Tibial nerve (tissue), 4 donors: ENCODE data around the gene AGR3. TPM values are rescaled to one million over a fixed set of nuclear protein-coding genes. Genes with fewer than 3 reads are reported as not detected.

Experiments
- DNase-seq, 2 donors: peaks; one replicate each; pipeline ENCODE4 v3.0.0-alpha.2; 2019; ENCODE audit warnings: low spot score in 2 of 2
- H3K27ac ChIP-seq, 4 donors: fragments of 200-600 bp; sonication (generic) in 3 of 4; one replicate each; pipeline ENCODE4 v1.5.1; 2017 to 2019; ENCODE audit warnings: mild to moderate bottlenecking in 1 of 4
- H3K27me3 ChIP-seq, 2 donors: fragments of 200-600 bp; sonication (generic) in 1 of 2; one replicate each; pipeline versions ENCODE4 v1.5.1 to v1.6.0; 2017 to 2019
- H3K36me3 ChIP-seq, 3 donors: fragments of 200-600 bp; sonication (generic); one replicate each; pipeline ENCODE4 v1.5.1; 2018 to 2019
- H3K4me1 ChIP-seq, 4 donors: fragments of 200-600 bp; sonication (generic) in 3 of 4; one replicate each; pipeline ENCODE4 v1.5.1; 2017 to 2019
- H3K4me3 ChIP-seq, 4 donors: fragments of 200-600 bp; sonication (generic) in 3 of 4; one replicate each; pipeline ENCODE4 v1.5.1; 2017 to 2019; ENCODE audit warnings: mild to moderate bottlenecking in 1 of 4, moderate library complexity in 1 of 4
- H3K9me3 ChIP-seq, 4 donors: fragments of 200-600 bp; sonication (generic) in 3 of 4; one replicate each; pipeline ENCODE4 v1.5.1; 2017 to 2019
- EP300 ChIP-seq, 2 donors: sonication (generic); formaldehyde crosslinking; IDR thresholded peaks; one replicate each; pipeline ENCODE4 v1.6.1; 2017; ENCODE audit warnings: antibody characterized with exemption in 2 of 2, mild to moderate bottlenecking in 1 of 2
- POLR2A ChIP-seq, 2 donors: fragments of 450-650 bp; IDR thresholded peaks; one replicate each; pipeline ENCODE4 v1.6.1; 2017; ENCODE audit warnings: antibody characterized with exemption in 2 of 2, mild to moderate bottlenecking in 2 of 2, moderate library complexity in 2 of 2
- WGBS, 2 donors: methylation state at CpG; one replicate each; pipeline ENCODE4 v1.1.5; 2018; 5-methylcytosine and 5-hydroxymethylcytosine counted together
- total RNA-seq, 4 donors: library from RNA; depleted of rRNA; stranded (reverse); fragments of >200 nt; gene quantifications; one replicate each; pipeline ENCODE4 v1.1.0, GENCODE V29; 2016
- TF ChIP-seq, protein P1 (sequence below), 5 experiments: fragments of 200-600 bp in 3 of 5; fragments of 450-650 bp in 2 of 5; sonication (generic) in 3 of 5; IDR thresholded peaks; one replicate each; pipeline ENCODE4 v1.5.1; 2016 to 2019; ENCODE audit warnings: antibody characterized with exemption in 5 of 5, mild to moderate bottlenecking in 3 of 5, moderate library complexity in 2 of 5

Gene AGR3
- total RNA-seq, 4 donors from 2014 or later = not detected

DNA sequence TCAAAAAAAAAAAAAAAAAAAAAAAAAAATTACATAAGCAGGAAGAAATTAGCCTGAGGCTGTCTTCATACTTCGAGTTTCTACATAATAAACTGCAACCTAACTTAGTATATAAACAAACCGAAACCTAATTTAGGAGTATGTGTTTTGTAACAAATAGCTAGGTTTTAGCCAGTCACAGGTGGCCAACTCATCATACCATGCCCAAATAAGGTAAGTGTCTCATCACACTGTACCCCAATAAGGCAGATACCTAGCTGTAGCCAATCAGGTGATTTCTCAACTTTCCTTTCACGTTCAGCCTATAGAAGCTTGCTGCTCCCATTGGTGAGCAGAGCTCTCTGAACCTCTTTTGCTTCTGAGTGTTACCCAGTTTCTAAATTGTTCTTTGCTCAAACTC lies 63.1 kb downstream of the AGR3 start:
- WGBS, 2 donors = 83 to 85% methylated on average over 3 of the region's 3 CpGs
- Histone ChIP-seq H3K4me1 (peaks cover 0 to 6% (median 2%) of the 10 kb centered on the region in 4 donors), H3K4me3 (no peak overlapping the region), H3K9me3 (no peaks in the 10 kb centered on the region), H3K36me3 (no peaks in the 10 kb centered on the region), H3K27ac (no peak overlapping the region), H3K27me3 (no peaks in the 10 kb centered on the region)
- DNase-seq = no peak
- TF ChIP-seq, protein P1, sequence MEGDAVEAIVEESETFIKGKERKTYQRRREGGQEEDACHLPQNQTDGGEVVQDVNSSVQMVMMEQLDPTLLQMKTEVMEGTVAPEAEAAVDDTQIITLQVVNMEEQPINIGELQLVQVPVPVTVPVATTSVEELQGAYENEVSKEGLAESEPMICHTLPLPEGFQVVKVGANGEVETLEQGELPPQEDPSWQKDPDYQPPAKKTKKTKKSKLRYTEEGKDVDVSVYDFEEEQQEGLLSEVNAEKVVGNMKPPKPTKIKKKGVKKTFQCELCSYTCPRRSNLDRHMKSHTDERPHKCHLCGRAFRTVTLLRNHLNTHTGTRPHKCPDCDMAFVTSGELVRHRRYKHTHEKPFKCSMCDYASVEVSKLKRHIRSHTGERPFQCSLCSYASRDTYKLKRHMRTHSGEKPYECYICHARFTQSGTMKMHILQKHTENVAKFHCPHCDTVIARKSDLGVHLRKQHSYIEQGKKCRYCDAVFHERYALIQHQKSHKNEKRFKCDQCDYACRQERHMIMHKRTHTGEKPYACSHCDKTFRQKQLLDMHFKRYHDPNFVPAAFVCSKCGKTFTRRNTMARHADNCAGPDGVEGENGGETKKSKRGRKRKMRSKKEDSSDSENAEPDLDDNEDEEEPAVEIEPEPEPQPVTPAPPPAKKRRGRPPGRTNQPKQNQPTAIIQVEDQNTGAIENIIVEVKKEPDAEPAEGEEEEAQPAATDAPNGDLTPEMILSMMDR (IDR thresholded peaks at IDR 0.05) = no peak
- TF ChIP-seq POLR2A (IDR thresholded peaks at IDR 0.05) = no peak
- TF ChIP-seq EP300 (IDR thresholded peaks at IDR 0.05) = no peak

DNA sequence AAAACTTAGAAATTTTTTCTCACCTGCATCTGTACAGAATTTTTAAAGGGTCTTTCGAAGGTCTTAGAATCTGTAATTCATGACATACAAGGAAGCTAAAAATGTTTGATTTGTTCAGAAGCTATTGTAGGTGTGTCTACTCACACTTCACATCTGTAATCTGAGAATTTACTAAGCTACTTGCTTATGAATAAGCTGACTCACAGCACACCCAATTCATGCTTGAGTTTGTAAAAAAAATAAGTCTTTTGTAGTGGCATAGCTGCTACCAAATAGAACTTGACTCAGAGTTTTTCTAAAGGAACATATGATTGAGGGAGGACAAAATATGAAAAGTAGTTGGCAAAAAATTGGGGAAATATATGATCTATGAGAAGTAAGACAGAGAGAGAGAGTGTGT lies 64.2 kb downstream of the AGR3 start:
- peaks cover 0 to 16% (median 2%) of the 10 kb centered on the region in 4 donors for H3K4me1 ChIP-seq
- TF ChIP-seq POLR2A (IDR thresholded peaks at IDR 0.05) = no peak
- no peak for TF ChIP-seq EP300 (IDR thresholded peaks at IDR 0.05)
- TF ChIP-seq, protein P1 (IDR thresholded peaks at IDR 0.05) = no peak
- H3K27ac ChIP-seq = no peak overlapping the region
- no peak overlapping the region for H3K4me3 ChIP-seq
- 84 to 89% methylated on average over 1 of the region's 1 CpG for WGBS, 2 donors
- no peaks in the 10 kb centered on the region for H3K27me3 ChIP-seq
- no peaks in the 10 kb centered on the region for H3K36me3 ChIP-seq
- DNase-seq = no peak
- H3K9me3 ChIP-seq = no peaks in the 10 kb centered on the region

DNA sequence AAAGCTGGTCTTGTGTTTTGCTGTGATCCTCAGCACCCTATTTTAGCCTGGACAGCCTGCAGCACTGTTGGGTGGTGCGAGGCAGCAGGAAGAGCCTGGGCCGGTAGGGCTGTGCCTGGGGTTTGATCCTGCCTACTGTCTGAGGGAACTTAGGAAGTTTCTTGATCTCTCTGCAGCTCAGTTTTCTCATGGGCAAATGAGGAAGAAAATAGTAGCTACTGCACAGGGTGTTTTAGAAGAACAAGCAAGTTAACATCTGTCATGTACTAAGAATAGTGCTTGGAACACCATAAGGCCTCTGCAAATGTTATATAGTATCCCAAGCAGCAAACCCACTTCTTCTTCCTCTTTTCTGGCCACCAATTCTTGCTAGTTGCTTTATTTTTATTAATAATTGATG lies 65.0 kb downstream of the AGR3 start:
- no peaks in the 10 kb centered on the region for H3K36me3 ChIP-seq
- H3K27ac ChIP-seq = peak overlapping the region in 1 of 4 donors; percentile 36
- 57 to 82% methylated on average over 2 of the region's 2 CpGs for WGBS, 2 donors
- no peak for DNase-seq
- H3K27me3 ChIP-seq = no peaks in the 10 kb centered on the region
- TF ChIP-seq POLR2A (IDR thresholded peaks at IDR 0.05) (no peak), EP300 (IDR thresholded peaks at IDR 0.05) (peak in 1 of 2 donors; percentile 33)
- H3K9me3 ChIP-seq = no peaks in the 10 kb centered on the region
- H3K4me3 ChIP-seq = no peak overlapping the region
- peaks cover 0 to 19% (median 2%) of the 10 kb centered on the region in 4 donors for H3K4me1 ChIP-seq

DNA sequence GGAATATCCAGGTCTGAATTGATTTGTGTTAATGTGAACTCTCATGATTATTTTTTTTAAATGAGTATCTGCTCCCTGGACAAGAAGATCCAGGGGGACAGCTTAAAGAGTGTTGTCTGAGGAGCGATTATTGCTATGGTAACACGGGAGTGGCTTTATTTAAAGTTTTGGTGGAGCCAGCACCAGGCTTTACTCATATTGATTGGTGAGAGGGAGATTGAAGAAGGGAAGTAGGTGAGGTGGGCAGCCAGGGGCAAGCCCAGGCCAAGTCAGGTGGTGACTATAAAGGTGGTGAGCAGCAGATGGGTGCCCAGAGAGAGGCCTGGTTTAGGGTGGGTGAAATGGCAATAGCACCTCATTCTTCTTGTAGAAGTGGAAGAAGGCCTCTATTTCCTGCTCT lies 66.8 kb downstream of the AGR3 start:
- DNase-seq = no peak
- Histone ChIP-seq H3K4me3 (no peak overlapping the region), H3K27ac (no peak overlapping the region), H3K4me1 (peaks cover 0 to 25% (median 2%) of the 10 kb centered on the region in 4 donors), H3K36me3 (no peaks in the 10 kb centered on the region), H3K27me3 (no peaks in the 10 kb centered on the region), H3K9me3 (no peaks in the 10 kb centered on the region)
- 95 to 96% methylated on average over 2 of the region's 2 CpGs for WGBS, 2 donors
- TF ChIP-seq POLR2A (IDR thresholded peaks at IDR 0.05) = no peak
- TF ChIP-seq EP300 (IDR thresholded peaks at IDR 0.05) = no peak
- TF ChIP-seq, protein P1 (IDR thresholded peaks at IDR 0.05) = no peak

DNA sequence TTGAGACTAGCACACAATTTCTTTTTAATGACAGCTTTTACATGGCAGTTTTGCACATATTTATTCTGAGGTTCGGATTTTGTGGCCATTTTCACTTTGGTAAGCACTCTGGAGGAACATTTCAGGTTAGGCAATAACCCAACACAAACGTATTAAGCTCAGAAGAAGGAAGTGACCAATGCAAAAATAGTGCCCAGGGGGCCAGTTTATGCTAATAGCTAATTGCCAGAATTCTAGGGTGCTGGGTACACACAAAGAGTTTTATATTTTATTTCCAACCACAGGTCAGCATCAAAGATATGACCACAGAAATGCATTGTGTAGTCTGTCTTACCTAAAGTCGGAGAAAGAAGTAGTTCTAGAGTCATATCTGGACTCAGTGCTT lies 68.6 kb downstream of the AGR3 start:
- peaks cover 0 to 25% (median 2%) of the 10 kb centered on the region in 4 donors for H3K4me1 ChIP-seq
- 48 to 63% methylated on average over 3 of the region's 3 CpGs for WGBS, 2 donors
- no peak overlapping the region for H3K4me3 ChIP-seq
- H3K9me3 ChIP-seq = no peaks in the 10 kb centered on the region
- H3K27me3 ChIP-seq = no peaks in the 10 kb centered on the region
- H3K27ac ChIP-seq = no peak overlapping the region
- TF ChIP-seq POLR2A (IDR thresholded peaks at IDR 0.05) (no peak), EP300 (IDR thresholded peaks at IDR 0.05) (peak in 1 of 2 donors; percentile 30)
- TF ChIP-seq, protein P1 (IDR thresholded peaks at IDR 0.05) = no peak
- H3K36me3 ChIP-seq = no peaks in the 10 kb centered on the region
- peak in 1 of 2 donors; percentile 20 for DNase-seq
